ENCODE data around the gene SLC7A7. TPM values are rescaled to one million over a fixed set of nuclear protein-coding genes. Genes with fewer than 3 reads are reported as not detected.
"Not testable (repeated sequence)": the region's sequence is repeated elsewhere in the genome, so short reads cannot be mapped to it uniquely, and the experiment has no call there.

SLC7A7 gene
- total RNA-seq, 1 donor from 2014 or later: 6.8 TPM

- no peak for DNase-seq
Measured at GRCh38 chr14:22792158-22792557, 23.1 kb downstream of the SLC7A7 start.

- no peak for DNase-seq
Measured at GRCh38 chr14:22791301-22791700, 23.9 kb downstream of the SLC7A7 start.

DNA sequence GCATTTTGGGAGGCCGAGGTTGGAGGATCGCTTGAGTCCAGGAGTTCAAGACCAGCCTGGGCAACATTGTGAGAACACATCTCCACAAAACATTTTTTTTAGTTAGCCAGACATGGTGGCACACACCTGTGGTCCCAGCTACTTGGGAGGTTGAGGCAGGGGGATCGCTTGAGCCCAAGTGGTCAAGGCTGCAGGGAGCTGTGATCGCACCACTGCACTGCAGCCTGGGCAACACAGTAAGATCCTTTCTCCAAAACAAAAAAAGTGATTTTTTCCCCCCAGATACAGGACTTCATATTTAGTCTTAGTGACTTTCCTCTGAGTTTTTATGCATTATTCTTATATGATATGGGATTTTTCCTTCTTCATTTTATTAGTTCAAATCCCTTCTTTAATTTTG, 28.6 kb downstream of the SLC7A7 start:
- no peak for DNase-seq

DNA sequence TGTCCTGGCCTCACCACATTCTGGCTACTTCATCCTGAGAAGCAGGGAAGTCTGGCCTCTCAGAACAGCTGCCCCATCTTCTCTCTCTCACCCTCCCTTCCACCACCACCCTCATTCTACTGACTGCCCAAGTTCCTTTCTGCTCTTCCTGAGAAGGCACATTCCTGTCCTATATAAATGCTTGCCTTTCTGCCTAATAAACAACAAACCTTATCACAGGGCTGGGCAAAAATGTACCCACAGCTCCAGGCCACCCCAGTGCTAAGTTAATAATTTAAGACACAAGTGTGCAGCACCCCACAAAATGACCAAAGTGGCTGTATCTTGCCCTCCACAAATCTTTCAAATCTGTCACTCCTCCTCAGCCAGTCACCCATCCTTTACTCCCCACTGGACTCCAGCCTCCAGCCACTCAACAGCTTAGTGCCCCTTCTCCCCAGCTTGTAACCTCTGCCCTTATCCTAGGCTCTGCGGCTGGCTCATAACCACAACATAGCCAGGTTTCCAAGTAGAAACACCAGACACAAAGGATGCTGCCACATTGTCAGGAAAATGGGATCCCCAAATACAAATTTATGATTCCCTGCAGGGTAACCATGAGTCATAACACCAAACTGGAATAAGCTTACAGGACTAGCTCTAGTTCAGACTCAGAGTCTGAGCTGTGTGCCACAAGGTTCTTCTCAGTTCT, 33.8 kb downstream of the SLC7A7 start:
- no peak for DNase-seq

DNA sequence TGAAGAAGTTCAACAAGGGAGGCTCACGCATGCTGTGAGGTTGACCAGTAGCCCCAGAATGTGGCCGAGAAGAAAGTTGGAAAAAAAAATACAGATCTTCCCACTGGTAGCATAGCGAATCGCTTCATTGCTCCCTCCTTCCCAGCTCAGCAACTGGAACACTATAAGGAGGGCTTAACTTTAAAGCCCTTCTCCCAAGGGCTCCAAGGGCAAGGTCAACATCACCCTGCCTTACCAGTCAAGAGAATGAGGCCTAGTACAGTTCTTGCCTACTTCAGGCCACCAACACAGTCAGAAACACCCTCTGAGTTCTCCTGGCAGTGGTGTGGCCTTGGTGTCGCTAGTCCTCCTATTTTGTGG, 34.3 kb downstream of the SLC7A7 start:
- no peak for DNase-seq

- DNase-seq: no peak
Measured at GRCh38 chr14:22780105-22780679, 35.0 kb downstream of the SLC7A7 start.

DNA sequence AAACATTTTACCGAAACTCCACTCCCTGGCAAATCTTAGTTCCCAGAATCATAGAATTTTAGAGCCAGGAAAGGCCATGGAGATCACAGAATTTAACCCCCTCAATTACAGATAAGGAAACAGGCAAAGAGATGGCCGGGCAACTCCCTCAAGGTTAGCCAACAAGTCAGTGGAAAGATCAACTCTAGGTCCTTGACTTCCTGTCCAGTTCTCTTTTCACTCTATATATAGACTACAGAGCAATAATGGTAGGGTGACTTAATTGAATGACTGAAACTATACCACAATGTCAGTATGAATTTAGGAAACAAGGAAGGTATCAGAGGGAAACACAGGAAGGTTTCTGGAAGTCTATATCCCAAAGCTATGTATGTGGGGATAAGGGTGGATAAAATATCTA, 37.2 kb downstream of the SLC7A7 start:
- no peak for DNase-seq

- DNase-seq: not testable (repeated sequence)
Measured at GRCh38 chr14:22776849-22777248, 38.4 kb downstream of the SLC7A7 start.

- DNase-seq: no peak
Measured at GRCh38 chr14:22776215-22776614, 39.0 kb downstream of the SLC7A7 start.

GRCh38 chr14:22774011-22774706, 41.1 kb downstream of the SLC7A7 start:
- no peak for DNase-seq

DNA sequence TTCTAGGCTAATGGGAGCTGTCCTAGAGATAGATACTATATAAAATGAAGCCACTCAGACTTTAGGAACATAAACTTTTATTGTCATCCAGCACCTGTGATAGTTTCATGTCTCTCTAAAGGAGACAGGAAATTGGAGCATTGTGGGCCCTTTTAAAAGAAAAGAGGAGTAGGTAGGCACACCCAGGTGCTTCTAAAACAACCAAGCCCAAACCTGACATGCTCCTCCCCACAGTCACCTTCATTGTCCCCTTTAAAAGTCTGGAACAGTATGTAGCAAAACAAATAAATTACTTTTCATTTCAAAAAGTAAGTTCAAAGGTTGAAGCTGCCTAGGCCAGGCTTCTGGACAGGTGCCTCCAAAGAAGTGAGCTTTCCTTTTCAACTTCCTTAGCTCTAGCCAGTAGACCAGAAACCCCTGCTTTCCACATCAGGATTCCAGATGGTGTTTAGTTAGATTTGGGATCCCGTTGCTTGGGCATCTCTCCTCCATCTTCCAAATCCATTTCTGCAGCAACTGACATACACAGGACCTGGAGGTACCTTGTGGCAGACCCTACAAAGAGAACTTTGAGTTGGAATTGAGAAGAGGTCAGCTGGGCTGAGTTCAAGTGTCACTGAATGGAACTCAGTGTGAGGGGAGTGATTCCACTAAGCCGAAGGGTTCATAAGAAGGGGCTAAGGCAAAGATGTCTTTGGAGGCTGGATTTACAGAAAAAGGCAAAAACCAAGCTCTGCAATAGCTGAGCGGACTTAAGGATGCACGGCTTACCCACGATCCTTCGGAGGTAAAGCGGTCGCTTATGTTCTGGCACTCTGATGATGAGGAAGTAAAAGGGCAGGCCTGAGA, 41.8 kb downstream of the SLC7A7 start:
- no peak for DNase-seq

- no peak for DNase-seq
Measured at GRCh38 chr14:22772725-22773124, 42.5 kb downstream of the SLC7A7 start.

GRCh38 chr14:22770481-22771187, 44.6 kb downstream of the SLC7A7 start:
- DNase-seq: no peak

DNA sequence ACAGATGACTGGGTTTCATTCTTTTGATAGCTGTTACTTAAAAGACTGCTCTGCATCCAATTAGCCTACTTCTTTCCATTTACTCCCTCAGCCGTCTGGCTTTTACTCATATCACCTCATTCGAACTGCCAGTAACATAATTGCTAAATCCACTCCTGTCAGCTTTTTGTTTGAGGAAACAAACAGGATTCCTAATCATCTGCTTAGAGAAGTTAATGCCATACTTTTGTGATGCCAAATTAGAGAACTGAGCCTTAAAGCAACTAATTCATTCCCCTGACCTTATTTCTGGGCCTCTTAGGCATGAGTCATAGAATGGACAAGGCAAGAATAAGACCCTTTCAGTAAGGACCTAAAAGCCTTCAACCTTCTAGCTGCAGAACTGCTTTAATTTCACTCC, 45.9 kb downstream of the SLC7A7 start:
- no peak for DNase-seq

- DNase-seq: no peak
Measured at GRCh38 chr14:22768947-22769346, 46.3 kb downstream of the SLC7A7 start.

DNA sequence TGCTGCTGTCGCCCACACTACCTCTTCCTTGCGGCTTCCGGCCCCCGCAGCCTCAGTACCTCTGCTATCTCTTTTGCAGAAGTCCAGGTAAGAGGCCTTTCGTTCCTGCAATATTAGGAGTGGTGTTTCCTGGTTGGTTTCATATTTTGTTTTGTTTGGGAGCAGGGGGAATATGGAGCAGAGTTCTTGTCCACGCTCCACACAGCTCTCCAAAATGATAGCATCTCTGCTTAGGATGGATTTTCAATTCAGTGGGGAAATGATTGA, 48.0 kb downstream of the SLC7A7 start:
- DNase-seq: no peak

DNA sequence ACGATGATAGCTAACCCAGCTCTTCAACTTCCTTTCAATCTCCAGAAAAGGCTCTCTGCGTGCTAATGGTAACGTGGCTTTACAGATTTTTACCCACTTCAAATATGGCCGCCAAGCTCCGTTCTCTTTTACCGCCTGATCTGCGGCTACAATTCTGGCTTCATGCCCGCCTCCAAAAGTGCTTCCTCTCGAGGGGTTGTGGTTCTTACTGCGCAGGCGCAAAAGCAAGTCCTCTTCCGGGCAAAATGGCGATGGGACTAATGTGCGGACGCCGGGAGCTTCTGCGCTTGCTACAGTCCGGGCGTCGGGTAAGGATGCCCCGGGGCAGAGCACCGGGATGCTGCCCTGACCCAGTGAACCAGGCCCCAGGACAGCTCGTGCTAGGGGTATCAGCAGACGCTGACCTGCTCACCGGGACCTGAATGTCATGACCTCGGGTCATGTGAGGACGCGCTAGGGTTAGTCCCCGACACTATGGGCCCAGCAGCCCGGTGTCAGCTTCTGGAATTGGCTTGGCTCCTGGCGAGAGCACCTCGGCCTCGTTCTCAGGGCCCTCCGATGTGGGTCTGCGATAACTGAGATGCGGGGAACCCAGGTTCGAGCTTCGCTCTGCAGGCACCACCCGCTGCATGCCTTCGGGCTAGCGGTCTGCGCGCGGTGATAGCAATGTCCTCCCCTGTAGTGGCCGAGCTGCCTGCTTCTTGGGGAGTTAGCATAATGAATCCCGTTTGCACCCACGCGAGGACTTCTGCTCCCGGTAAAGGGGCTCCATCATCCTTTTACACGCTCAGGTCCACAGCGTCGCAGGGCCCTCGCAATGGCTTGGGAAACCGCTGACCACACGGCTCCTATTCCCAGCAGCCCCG, 48.5 kb downstream of the SLC7A7 start, which contains the start of gene OXA1L:
Gene OXA1L (plus strand): TSS at position 232 of the 866 bp plus-strand sequence. CDS start 14 bp downstream, at position 246.
- DNase-seq: peak; percentile 96

DNA sequence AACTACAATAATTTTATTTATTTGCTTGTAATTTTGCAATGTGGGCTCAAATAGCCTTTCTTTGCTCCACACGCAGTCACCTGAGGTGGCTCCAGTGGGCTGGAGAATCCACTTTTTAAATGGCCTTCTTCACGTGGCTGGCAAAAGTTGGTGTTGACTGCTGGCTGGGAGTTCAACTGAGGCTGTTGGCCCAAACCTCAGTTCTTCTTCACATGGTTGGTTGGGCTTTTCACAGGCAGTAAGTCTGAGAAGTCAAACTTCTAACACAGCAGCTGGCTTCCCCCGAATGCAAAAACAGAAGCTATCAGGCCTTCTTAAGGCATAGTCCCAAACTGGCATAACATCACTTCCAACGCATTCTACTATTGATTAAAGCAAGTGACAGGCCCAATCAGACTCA, 50.9 kb downstream of the SLC7A7 start:
- no peak for DNase-seq

- DNase-seq: no peak
Measured at GRCh38 chr14:22761734-22762133, 53.5 kb downstream of the SLC7A7 start.

GRCh38 chr14:22757972-22758650, 57.1 kb downstream of the SLC7A7 start:
- DNase-seq: not testable (repeated sequence)

DNA sequence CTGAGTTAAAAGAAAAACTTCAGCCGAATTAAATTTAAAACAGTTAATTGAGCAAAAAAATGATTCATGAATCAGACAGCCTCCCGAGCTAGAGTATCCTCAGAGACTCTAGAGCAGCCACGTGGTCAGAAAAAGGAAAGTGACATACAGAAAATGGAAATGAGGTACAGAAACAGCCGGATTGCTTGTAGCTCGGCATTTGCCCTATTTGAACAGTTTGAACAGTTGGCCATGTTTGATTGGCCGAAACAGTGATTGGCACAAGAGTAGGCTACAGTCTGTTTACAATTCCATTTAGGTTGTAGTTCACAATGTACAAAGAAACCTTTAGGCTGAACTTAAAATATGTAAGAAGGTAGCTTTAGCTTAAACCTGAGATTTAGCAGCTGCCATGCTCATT, 61.6 kb downstream of the SLC7A7 start:
- DNase-seq: no peak

Data from skin of body (tissue), 2 donors.